HCT116 (cell line): ENCODE results near the gene RPS14. TPM values are rescaled to one million over a fixed set of nuclear protein-coding genes. Genes with fewer than 3 reads are reported as not detected.

Experiments
- ATAC-seq: fragments of 200-7000 bp; cut with Tn5 transposase; 2 replicates; pipeline ENCODE4 v1.9.1; 2020; ENCODE audit warnings: mild to moderate bottlenecking, moderate library complexity
- BruUV-seq: library from RNA; stranded (reverse); fragments of 400-500 nt; replicated peaks from 2 replicates; lab custom pipeline; 2021; lab: Mats Ljungman, UMichigan
- CTCF ChIA-PET: fragments of 300-600 bp; sonication (Branson Sonifier 250); formaldehyde crosslinking; loops from one replicate; lab custom pipeline; 2021; ENCODE audit warnings: antibody characterized with exemption; lab: Charles Lee
- POLR2A ChIA-PET: fragments of 300-600, 350-600 bp; sonication (Branson Sonifier 250); formaldehyde crosslinking; loops from one replicate; lab custom pipeline; 2021; ENCODE audit warnings: antibody characterized with exemption; lab: Charles Lee
- RAD21 ChIA-PET, 2 experiments: fragments of 300-600 bp; sonication (Branson Sonifier 250); formaldehyde crosslinking; loops; one replicate each; lab custom pipeline; 2023; ENCODE audit warnings: low total read pairs in 2 of 2; ENCODE audit not compliant: uncharacterized antibody in 2 of 2, unreplicated experiment in 2 of 2, low non-redundant PET in 1 of 2; lab: Charles Lee
- DNase-seq: peaks from one replicate; pipeline ENCODE4 v3.0.0-alpha.2; 2010; ENCODE audit warnings: low read depth, low spot score
- H2AFZ ChIP-seq: fragments of 200-600 bp; shearing (Covaris generic), sonication (generic); 2 replicates; pipeline ENCODE4 v1.6.1; 2017; ENCODE audit warnings: low read depth, mixed run types, mixed read lengths, antibody characterized with exemption, low read length; ENCODE audit not compliant: poor library complexity, severe bottlenecking
- H3K27ac ChIP-seq: 2 replicates; pipeline ENCODE4 v1.5.1; 2012; ENCODE audit warnings: low read depth, low read length
- H3K27me3 ChIP-seq: fragments of 200-600 bp; sonication (generic); 2 replicates; pipeline ENCODE4 v1.6.1; 2016; ENCODE audit warnings: mixed run types, low read length, mixed read lengths; ENCODE audit not compliant: insufficient read depth
- H3K36me3 ChIP-seq, 2 experiments: fragments of 200-500 bp in 1 of 2; fragments of 200-600 bp in 1 of 2; sonication (Bioruptor generic) in 1 of 2; sonication (generic) in 1 of 2; 2 replicates each; pipeline versions ENCODE4 v1.5.1 to v1.6.1; 2014 to 2016; ENCODE audit warnings: low read length in 2 of 2, inconsistent platforms in 1 of 2, mixed read lengths in 1 of 2, mixed run types in 1 of 2; ENCODE audit not compliant: insufficient read depth in 2 of 2, control insufficient read depth in 1 of 2
- H3K4me1 ChIP-seq, 2 experiments: fragments of 200-600 bp in 1 of 2; sonication (generic) in 1 of 2; 2 replicates each; pipeline versions ENCODE4 v1.5.1 to v1.6.1; 2012 to 2017; ENCODE audit warnings: low read length in 2 of 2, inconsistent platforms in 1 of 2, mild to moderate bottlenecking in 1 of 2, mixed read lengths in 1 of 2, mixed run types in 1 of 2, moderate library complexity in 1 of 2; ENCODE audit not compliant: insufficient read depth in 2 of 2, control insufficient read depth in 1 of 2
- H3K4me2 ChIP-seq: fragments of 200-600 bp; sonication (generic); 2 replicates; pipeline ENCODE4 v1.6.1; 2017; ENCODE audit warnings: mixed run types, low read length, mixed read lengths
- H3K4me3 ChIP-seq, 2 experiments: fragments of 200-600 bp in 1 of 2; sonication (generic) in 1 of 2; replicated peaks in 1 of 2; 2 replicates each; pipeline ENCODE4 v1.5.1; 2011 to 2016; ENCODE audit warnings: low read length in 2 of 2, control low read depth in 1 of 2, low read depth in 1 of 2, mild to moderate bottlenecking in 1 of 2, mixed read lengths in 1 of 2, mixed run types in 1 of 2
- H3K79me2 ChIP-seq: fragments of 200-600 bp; sonication (generic); 2 replicates; pipeline ENCODE4 v1.6.1; 2017; ENCODE audit warnings: mild to moderate bottlenecking, mixed run types, low read length, moderate library complexity, mixed read lengths; ENCODE audit not compliant: insufficient read depth
- H3K9ac ChIP-seq: fragments of 200-600 bp; sonication (generic); 2 replicates; pipeline ENCODE4 v1.6.1; 2016; ENCODE audit warnings: low read length, mixed read lengths
- H3K9me2 ChIP-seq: fragments of 200-600 bp; sonication (generic), shearing (Covaris generic); 2 replicates; pipeline ENCODE4 v1.6.1; 2017; ENCODE audit warnings: mixed run types, mild to moderate bottlenecking, moderate library complexity; ENCODE audit not compliant: insufficient read depth
- H3K9me3 ChIP-seq, 2 experiments: fragments of 200-500 bp in 1 of 2; fragments of 200-600 bp in 1 of 2; sonication (Bioruptor generic) in 1 of 2; sonication (generic) in 1 of 2; 2 replicates each; pipeline ENCODE4 v1.6.1; 2014 to 2017; ENCODE audit warnings: low read length in 2 of 2, mixed read lengths in 2 of 2, inconsistent platforms in 1 of 2, low read depth in 1 of 2, mild to moderate bottlenecking in 1 of 2, mixed run types in 1 of 2, moderate library complexity in 1 of 2; ENCODE audit not compliant: control insufficient read depth in 1 of 2, insufficient read depth in 1 of 2
- H4K20me1 ChIP-seq: fragments of 200-600 bp; sonication (generic), shearing (Covaris generic); 2 replicates; pipeline ENCODE4 v1.6.1; 2017; ENCODE audit warnings: mixed run types, mild to moderate bottlenecking, moderate library complexity; ENCODE audit not compliant: insufficient read depth
- CEBPB ChIP-seq: IDR thresholded peaks from 2 replicates; pipeline ENCODE4 v1.6.1; 2012; ENCODE audit warnings: low read depth
- CTCF ChIP-seq, 3 experiments: fragments of 200-600 bp in 1 of 3; sonication (generic) in 1 of 3; IDR thresholded peaks in 2 of 3; conservative IDR thresholded peaks in 1 of 3; 2 replicates each; pipeline ENCODE4 v1.5.1; 2012 to 2017; ENCODE audit warnings: low read depth in 2 of 3, low read length in 2 of 3, antibody characterized with exemption in 1 of 3, borderline replicate concordance in 1 of 3, control low read depth in 1 of 3, mild to moderate bottlenecking in 1 of 3, mixed read lengths in 1 of 3, mixed run types in 1 of 3, moderate library complexity in 1 of 3; ENCODE audit not compliant: insufficient read depth in 1 of 3
- EGR1 ChIP-seq: IDR thresholded peaks from 2 replicates; pipeline ENCODE4 v1.6.1; 2012; ENCODE audit warnings: low read depth
- ELF1 ChIP-seq: IDR thresholded peaks from 2 replicates; pipeline ENCODE4 v1.6.1; 2012; ENCODE audit warnings: low read depth, borderline replicate concordance
- EZH2phosphoT487 ChIP-seq: fragments of 200-600 bp; IDR thresholded peaks from 2 replicates; pipeline ENCODE4 v1.6.1; 2018; ENCODE audit warnings: antibody characterized with exemption, borderline replicate concordance
- FOSL1 ChIP-seq: IDR thresholded peaks from 2 replicates; pipeline ENCODE4 v1.6.1; 2012; ENCODE audit warnings: low read depth
- MAX ChIP-seq: IDR thresholded peaks from 2 replicates; pipeline ENCODE4 v1.6.1; 2012
- POLR2AphosphoS5 ChIP-seq: IDR thresholded peaks from 2 replicates; pipeline ENCODE4 v1.6.1; 2011; ENCODE audit warnings: mild to moderate bottlenecking, low read depth, low read length, moderate library complexity
- SP1 ChIP-seq: IDR thresholded peaks from 2 replicates; pipeline ENCODE4 v1.6.1; 2012; ENCODE audit warnings: low read depth
- ZNF274 ChIP-seq: fragments of 200-500 bp; sonication (Bioruptor generic); IDR thresholded peaks from 2 replicates; pipeline ENCODE4 v1.6.1; 2014; ENCODE audit warnings: mild to moderate bottlenecking, low read depth, low read length, inconsistent platforms
- intact Hi-C: fragments of 100-400 bp; cut with micrococcal nuclease; formaldehyde crosslinking; loops from 2 replicates; pipeline ENCODE4 v1.10.0; 2022
- total RNA-seq: library from RNA; stranded (reverse); gene quantifications from one replicate; pipeline ENCODE4 v1.2.1, GENCODE V29; 2021; ENCODE audit not compliant: unreplicated experiment
- TF ChIP-seq, protein P1 (sequence below): IDR thresholded peaks from 2 replicates; pipeline ENCODE4 v1.6.1; 2011; ENCODE audit warnings: mild to moderate bottlenecking, low read length, moderate library complexity; ENCODE audit not compliant: insufficient replicate concordance; ENCODE audit errors: extremely low read depth

RPS14 gene
- total RNA-seq, 1 experiment from 2014 or later = 2,557 TPM

DNA sequence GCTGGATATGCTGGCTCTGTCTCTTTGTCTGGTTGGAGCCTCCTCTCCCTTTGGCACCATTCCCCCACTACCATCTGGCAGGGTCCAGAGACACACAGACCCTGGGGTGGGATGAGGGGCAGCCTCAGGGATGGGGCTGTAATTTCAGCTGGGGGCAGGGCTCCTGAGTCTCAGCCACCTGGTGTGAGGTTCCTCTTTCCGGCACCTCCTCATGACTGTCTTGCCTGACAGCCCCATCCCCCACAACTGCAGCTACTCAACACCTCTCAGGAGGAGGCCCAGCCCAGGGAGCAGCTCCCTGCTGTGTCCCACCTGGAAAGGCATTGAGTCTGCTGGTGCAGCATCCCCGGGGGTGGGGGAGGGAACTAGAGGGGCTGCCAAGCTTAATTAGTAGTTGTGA is 11.7 kb upstream of the RPS14 start (continued):
- TF ChIP-seq CTCF (IDR thresholded peaks at IDR 0.05 in 2 of 3, conservative IDR thresholded peaks at IDR 0.05 in 1 of 3; ENCODE audit: borderline replicate concordance in 1 of 3, insufficient read depth in 1 of 3, low read depth in 2 of 3, low read length in 2 of 3) (no peak), SP1 (no peak), EGR1 (no peak), CEBPB (no peak), EZH2phosphoT487 (no peak), ZNF274 (no peak)
- TF ChIP-seq, all 23 proteins: peak for 0

DNA sequence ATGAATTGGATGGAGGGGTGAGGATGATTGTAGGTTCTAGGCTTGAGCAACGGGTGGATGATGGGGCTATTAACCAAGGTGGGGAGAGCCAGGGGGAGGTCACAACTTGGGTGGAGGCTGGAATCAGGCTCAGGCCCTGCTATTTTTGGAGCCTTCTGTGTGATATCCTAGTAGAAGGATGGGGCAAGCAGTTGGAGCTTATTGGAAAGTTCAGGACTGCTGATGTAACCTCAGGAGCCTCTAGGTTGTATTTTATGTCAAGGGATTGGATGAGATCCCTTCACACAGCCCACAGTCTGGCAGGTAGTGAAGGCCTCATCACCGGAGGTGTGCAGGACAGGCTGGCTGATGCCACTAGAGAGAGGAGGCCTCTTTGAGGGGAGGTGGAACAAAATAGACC is 11.2 kb upstream of the RPS14 start:
- intact Hi-C loops = no loop called here
- Histone ChIP-seq H3K36me3 (no peaks in the 10 kb centered on the region), H3K4me3 (no peak overlapping the region), H2AFZ (peak overlapping the region; percentile 21), H3K27ac (no peak overlapping the region; the same call in 1 of the 2 replicates), H3K79me2 (no peaks in the 10 kb centered on the region), H4K20me1 (no peaks in the 10 kb centered on the region), H3K4me1 (peaks cover 20 to 26% of the 10 kb centered on the region in 2 experiments), H3K9me2 (no peaks in the 10 kb centered on the region), H3K9me3 (no peaks in the 10 kb centered on the region), H3K27me3 (no peaks in the 10 kb centered on the region), H3K9ac (no peak overlapping the region), H3K4me2 (peak overlapping the region; percentile 3; the same call in 1 of the 2 replicates)
- ChIA-PET RAD21 (no interaction called here), CTCF (interaction anchor here (0.6 to 1.1 kb wide), 2 partner anchors 84 kb away, joined by 3 to 5 read pairs; no protein-coding TSS in a partner anchor), POLR2A (interaction anchor here (0.9 kb wide), 1 partner anchor 10 kb away, joined by 4 read pairs; no protein-coding TSS in a partner anchor)
- ATAC-seq (no peak), DNase-seq (no peak)
- TF ChIP-seq ELF1 (no peak), POLR2AphosphoS5 (no peak), FOSL1 (no peak), MAX (no peak)
- TF ChIP-seq, protein P1, sequence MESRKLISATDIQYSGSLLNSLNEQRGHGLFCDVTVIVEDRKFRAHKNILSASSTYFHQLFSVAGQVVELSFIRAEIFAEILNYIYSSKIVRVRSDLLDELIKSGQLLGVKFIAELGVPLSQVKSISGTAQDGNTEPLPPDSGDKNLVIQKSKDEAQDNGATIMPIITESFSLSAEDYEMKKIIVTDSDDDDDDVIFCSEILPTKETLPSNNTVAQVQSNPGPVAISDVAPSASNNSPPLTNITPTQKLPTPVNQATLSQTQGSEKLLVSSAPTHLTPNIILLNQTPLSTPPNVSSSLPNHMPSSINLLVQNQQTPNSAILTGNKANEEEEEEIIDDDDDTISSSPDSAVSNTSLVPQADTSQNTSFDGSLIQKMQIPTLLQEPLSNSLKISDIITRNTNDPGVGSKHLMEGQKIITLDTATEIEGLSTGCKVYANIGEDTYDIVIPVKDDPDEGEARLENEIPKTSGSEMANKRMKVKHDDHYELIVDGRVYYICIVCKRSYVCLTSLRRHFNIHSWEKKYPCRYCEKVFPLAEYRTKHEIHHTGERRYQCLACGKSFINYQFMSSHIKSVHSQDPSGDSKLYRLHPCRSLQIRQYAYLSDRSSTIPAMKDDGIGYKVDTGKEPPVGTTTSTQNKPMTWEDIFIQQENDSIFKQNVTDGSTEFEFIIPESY = no peak
- BruUV-seq = no TSS peak
